MCF 10A (cell line): ENCODE data around the gene JCAD. TPM values are rescaled to one million over a fixed set of nuclear protein-coding genes. Genes with fewer than 3 reads are reported as not detected.
A peak's percentile ranks its signal among the peaks of the same experiment; 100 is the strongest.
"Not testable (repeated sequence)": the region's sequence is repeated elsewhere in the genome, so short reads cannot be mapped to it uniquely, and the experiment has no call there.

ENCODE experiments used
- BruUV-seq: library from RNA; stranded (reverse); fragments of 400-500 nt; replicated peaks from 2 replicates; lab custom pipeline; 2021; lab: Mats Ljungman, UMichigan
- CTCF ChIA-PET: fragments of 300-600 bp; sonication (Branson Sonifier 250); formaldehyde crosslinking; extraction: SDS; loops from one replicate; lab custom pipeline; 2021; ENCODE audit warnings: antibody characterized with exemption, inconsistent platforms; lab: Yijun Ruan, JAX
- POLR2A ChIA-PET: fragments of 300-600, 350-650 bp; sonication (Branson Sonifier 250); formaldehyde crosslinking; extraction: SDS; loops from one replicate; lab custom pipeline; 2020; ENCODE audit warnings: antibody characterized with exemption, inconsistent platforms; lab: Yijun Ruan, JAX
- DNase-seq: peaks from one replicate; pipeline ENCODE4 v3.0.0-alpha.2; 2018; ENCODE audit not compliant: unreplicated experiment
- H3K27ac Mint-ChIP-seq: one replicate; pipeline ENCODE4 v1.8.0; 2022; ENCODE audit warnings: mild to moderate bottlenecking, low read depth, mixed read lengths; ENCODE audit not compliant: unreplicated experiment
- H3K27me3 Mint-ChIP-seq: one replicate; pipeline ENCODE4 v1.8.0; 2022; ENCODE audit warnings: mixed read lengths; ENCODE audit not compliant: insufficient read depth, unreplicated experiment
- H3K36me3 Mint-ChIP-seq: one replicate; pipeline ENCODE4 v1.8.0; 2022; ENCODE audit warnings: mild to moderate bottlenecking, moderate library complexity, mixed read lengths; ENCODE audit not compliant: insufficient read depth, unreplicated experiment
- H3K4me1 Mint-ChIP-seq: one replicate; pipeline ENCODE4 v1.8.0; 2022; ENCODE audit warnings: mixed read lengths; ENCODE audit not compliant: insufficient read depth, unreplicated experiment
- H3K4me3 Mint-ChIP-seq: one replicate; pipeline ENCODE4 v1.8.0; 2022; ENCODE audit warnings: mild to moderate bottlenecking, moderate library complexity, mixed read lengths; ENCODE audit not compliant: unreplicated experiment
- H3K9me3 Mint-ChIP-seq: one replicate; pipeline ENCODE4 v1.8.0; 2022; ENCODE audit warnings: mixed read lengths; ENCODE audit not compliant: unreplicated experiment
- CTCF ChIP-seq: fragments of 200-600 bp; IDR thresholded peaks from one replicate; pipeline ENCODE4 v1.8.0; 2022; ENCODE audit warnings: antibody characterized with exemption, mild to moderate bottlenecking; ENCODE audit not compliant: unreplicated experiment
- intact Hi-C: fragments of 100-400 bp; cut with micrococcal nuclease; formaldehyde crosslinking; loops from 2 replicates; pipeline ENCODE4 v1.14.1; 2022
- total RNA-seq: library from RNA; stranded (reverse); gene quantifications from 2 replicates; pipeline ENCODE4 v1.2.3, GENCODE V29; 2022

The JCAD gene
- total RNA-seq, 1 experiment from 2014 or later, result 0.26 TPM

GRCh38 chr10:30006410-30006809 lies 53.0 kb downstream of the JCAD start:
- no peak for DNase-seq
- intact Hi-C loops, result no loop called here
- ChIA-PET POLR2A (interaction anchor here (0.6 kb wide), 1 partner anchor 371 kb away, joined by 3 read pairs; the partner anchor contains the start of gene SVIL), CTCF (no interaction called here)
- no peaks in the 10 kb centered on the region for H3K9me3 Mint-ChIP-seq
- no peak overlapping the region for H3K4me3 Mint-ChIP-seq
- H3K27ac Mint-ChIP-seq, result no peak overlapping the region
- no TSS peak for BruUV-seq
- H3K4me1 Mint-ChIP-seq, result peaks cover 15% of the 10 kb centered on the region
- no peaks in the 10 kb centered on the region for H3K36me3 Mint-ChIP-seq
- TF ChIP-seq CTCF, result no peak
- H3K27me3 Mint-ChIP-seq, result no peaks in the 10 kb centered on the region

GRCh38 chr10:30005116-30005515 lies 54.3 kb downstream of the JCAD start:
- H3K4me3 Mint-ChIP-seq, BruUV-seq, H3K36me3 Mint-ChIP-seq, H3K27ac Mint-ChIP-seq, H3K27me3 Mint-ChIP-seq, intact Hi-C loops, H3K9me3 Mint-ChIP-seq, DNase-seq: not testable (repeated sequence)
- POLR2A ChIA-PET, result interaction anchor here (0.5 kb wide), 1 partner anchor 26 kb away, joined by 3 read pairs; no protein-coding TSS in a partner anchor
- peaks cover 21% of the 10 kb centered on the region for H3K4me1 Mint-ChIP-seq
- CTCF ChIA-PET, result interaction anchor here (0.7 to 1.0 kb wide), 2 partner anchors 21 to 79 kb away, joined by 5 to 6 read pairs; no protein-coding TSS in a partner anchor

- H3K36me3 Mint-ChIP-seq, result no peaks in the 10 kb centered on the region
- intact Hi-C loops, result loop anchor here (1.0 to 2.0 kb wide), 4 partner anchors 76 to 266 kb away; no protein-coding TSS in a partner anchor
- H3K4me3 Mint-ChIP-seq, result no peak overlapping the region
- DNase-seq, result peak; percentile 88
- H3K9me3 Mint-ChIP-seq, result no peaks in the 10 kb centered on the region
- POLR2A ChIA-PET, result interaction anchor here (0.6 to 4.5 kb wide), 5 partner anchors 54 to 268 kb away, joined by 3 to 31 read pairs (median 3); no protein-coding TSS in a partner anchor
- H3K27me3 Mint-ChIP-seq, result no peaks in the 10 kb centered on the region
- H3K27ac Mint-ChIP-seq, result no peak overlapping the region
- H3K4me1 Mint-ChIP-seq, result peaks cover 30% of the 10 kb centered on the region
- CTCF ChIA-PET, result interaction anchor here (0.6 to 5.7 kb wide), 22 partner anchors 9 to 616 kb away, joined by 3 to 25 read pairs (median 3); no protein-coding TSS in a partner anchor
- TF ChIP-seq CTCF, result peak; percentile 90
- no TSS peak for BruUV-seq
These were observed 56.7 kb downstream of the JCAD start for GRCh38 chr10:30002426-30003266.

GRCh38 chr10:30000802-30001571 lies 58.4 kb downstream of the JCAD start:
- Mint-ChIP-seq H3K27me3 (no peaks in the 10 kb centered on the region), H3K27ac (no peak overlapping the region), H3K36me3 (no peaks in the 10 kb centered on the region), H3K4me1 (peaks cover 30% of the 10 kb centered on the region), H3K9me3 (no peaks in the 10 kb centered on the region), H3K4me3 (no peak overlapping the region)
- intact Hi-C loops, result no loop called here
- no peak for TF ChIP-seq CTCF
- ChIA-PET CTCF (interaction anchor here (0.5 to 5.7 kb wide), 12 partner anchors 11 to 609 kb away, joined by 3 to 25 read pairs (median 4); no protein-coding TSS in a partner anchor), POLR2A (interaction anchor here (0.6 to 4.5 kb wide), 4 partner anchors 10 to 53 kb away, joined by 3 to 31 read pairs (median 4); no protein-coding TSS in a partner anchor)
- peak; percentile 84 for DNase-seq
- no TSS peak for BruUV-seq
